Mucosa of rectum (tissue), 2 donors: ENCODE results near the gene SLC8A1.

Experiments
- H3K27ac ChIP-seq, 2 donors: one replicate each; pipeline ENCODE4 v1.7.0; 2013; ENCODE audit warnings: inconsistent platforms in 2 of 2, low read depth in 2 of 2, low read length in 2 of 2
- H3K27me3 ChIP-seq, 2 donors: one replicate each; pipeline ENCODE4 v1.7.0; 2013; ENCODE audit warnings: low read length in 2 of 2; ENCODE audit not compliant: control insufficient read depth in 2 of 2, insufficient read depth in 2 of 2
- H3K36me3 ChIP-seq, 2 donors: one replicate each; pipeline ENCODE4 v1.7.0; 2013; ENCODE audit warnings: low read length in 2 of 2; ENCODE audit not compliant: control insufficient read depth in 2 of 2, insufficient read depth in 2 of 2
- H3K4me1 ChIP-seq, 2 donors: one replicate each; pipeline ENCODE4 v1.7.0; 2013; ENCODE audit warnings: low read length in 2 of 2, mild to moderate bottlenecking in 1 of 2; ENCODE audit not compliant: control insufficient read depth in 2 of 2, insufficient read depth in 2 of 2
- H3K4me3 ChIP-seq, 2 donors: one replicate each; pipeline ENCODE4 v1.7.0; 2013; ENCODE audit warnings: low read length in 2 of 2
- H3K9ac ChIP-seq, 2 donors: one replicate each; pipeline ENCODE4 v1.7.0; 2013; ENCODE audit warnings: low read length in 2 of 2, low read depth in 1 of 2, mild to moderate bottlenecking in 1 of 2
- H3K9me3 ChIP-seq, 2 donors: one replicate each; pipeline ENCODE4 v1.7.0; 2013; ENCODE audit warnings: low read length in 2 of 2; ENCODE audit not compliant: control insufficient read depth in 2 of 2
- donor health status: healthy.
- donor health status: Normal muscosa, but diverticular disease.

SLC8A1 gene

DNA sequence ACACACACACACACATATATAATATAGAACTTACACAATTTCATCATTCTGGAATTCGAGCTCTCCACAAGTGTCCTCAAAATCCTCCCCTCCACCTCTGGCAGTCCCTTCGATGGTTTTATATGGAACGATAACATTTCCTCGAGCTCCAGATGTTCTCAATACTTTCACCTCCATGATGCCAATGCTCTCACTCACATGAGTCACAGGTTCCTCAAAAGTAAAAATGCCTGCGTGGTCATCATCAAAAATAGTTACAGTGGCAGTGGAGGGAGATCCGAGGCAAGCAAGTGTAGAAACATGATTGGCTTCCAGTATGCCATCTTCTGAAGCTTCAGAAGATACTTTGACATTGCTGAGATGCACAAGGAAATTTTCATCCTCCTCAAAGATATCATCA is 23.5 kb downstream of the SLC8A1 start:
- no peak overlapping the region for H3K9ac ChIP-seq
- no peak overlapping the region for H3K4me3 ChIP-seq
- no peaks in the 10 kb centered on the region for H3K27me3 ChIP-seq
- no peaks in the 10 kb centered on the region for H3K36me3 ChIP-seq
- H3K27ac ChIP-seq, result no peak overlapping the region
- no peaks in the 10 kb centered on the region for H3K9me3 ChIP-seq
- H3K4me1 ChIP-seq, result no peaks in the 10 kb centered on the region

DNA sequence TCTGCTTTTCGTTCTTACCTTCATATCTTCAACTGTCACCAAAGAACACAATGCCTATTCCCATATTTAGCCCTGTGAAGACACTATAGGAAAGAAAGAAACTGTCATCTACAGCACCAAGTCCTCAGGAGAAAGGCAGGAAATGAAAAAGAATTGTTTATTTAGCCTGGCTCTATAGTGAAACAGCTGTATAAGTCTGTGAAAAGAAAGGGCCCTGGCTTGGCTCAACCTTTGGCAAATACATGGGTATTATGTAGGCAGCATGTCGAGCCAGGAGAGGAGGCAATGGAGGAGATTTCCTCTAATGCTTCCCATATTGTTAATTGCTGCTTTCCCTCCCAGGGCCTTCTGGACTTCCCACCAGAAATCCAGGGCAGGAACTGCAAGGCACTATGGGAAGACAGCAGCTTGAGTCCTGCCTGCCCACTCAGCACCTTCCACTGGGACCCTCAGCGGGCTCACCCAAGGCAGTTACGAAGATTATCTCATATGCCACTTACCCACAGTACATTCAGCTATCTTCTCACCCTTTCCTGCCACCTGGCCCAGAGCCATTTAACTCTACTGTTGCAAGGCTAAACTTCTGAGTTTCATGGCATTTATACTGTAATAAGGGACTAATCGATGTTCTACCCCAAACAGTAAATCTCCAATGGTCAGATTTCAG is 30.1 kb downstream of the SLC8A1 start:
- Histone ChIP-seq H3K36me3 (no peaks in the 10 kb centered on the region), H3K4me3 (no peak overlapping the region), H3K4me1 (no peaks in the 10 kb centered on the region), H3K9ac (no peak overlapping the region), H3K27me3 (no peaks in the 10 kb centered on the region), H3K9me3 (no peaks in the 10 kb centered on the region), H3K27ac (no peak overlapping the region)

DNA sequence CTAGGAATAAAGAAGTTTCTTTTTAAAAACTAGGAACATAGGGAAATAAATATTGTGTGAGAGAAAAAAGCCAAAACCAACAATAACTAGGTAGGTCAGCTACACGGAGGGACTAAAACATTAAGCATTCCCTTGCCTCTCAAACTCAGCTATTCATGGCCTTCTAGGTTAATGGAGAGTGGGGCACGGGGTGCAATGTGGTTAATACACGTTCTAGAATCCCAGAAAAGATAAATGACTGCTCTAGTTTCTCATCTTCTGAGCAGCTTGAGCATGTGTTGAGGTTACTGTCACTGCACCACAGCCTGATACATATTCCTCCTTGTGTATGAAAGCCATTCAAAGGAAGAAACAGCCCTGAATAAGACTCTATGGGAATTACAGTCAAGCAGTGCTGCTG is 31.4 kb downstream of the SLC8A1 start:
- Histone ChIP-seq H3K36me3 (no peaks in the 10 kb centered on the region), H3K4me1 (no peaks in the 10 kb centered on the region), H3K27me3 (no peaks in the 10 kb centered on the region), H3K9me3 (no peaks in the 10 kb centered on the region), H3K9ac (no peak overlapping the region), H3K4me3 (no peak overlapping the region), H3K27ac (peak overlapping the region in 1 of 2 donors; percentile 10)

DNA sequence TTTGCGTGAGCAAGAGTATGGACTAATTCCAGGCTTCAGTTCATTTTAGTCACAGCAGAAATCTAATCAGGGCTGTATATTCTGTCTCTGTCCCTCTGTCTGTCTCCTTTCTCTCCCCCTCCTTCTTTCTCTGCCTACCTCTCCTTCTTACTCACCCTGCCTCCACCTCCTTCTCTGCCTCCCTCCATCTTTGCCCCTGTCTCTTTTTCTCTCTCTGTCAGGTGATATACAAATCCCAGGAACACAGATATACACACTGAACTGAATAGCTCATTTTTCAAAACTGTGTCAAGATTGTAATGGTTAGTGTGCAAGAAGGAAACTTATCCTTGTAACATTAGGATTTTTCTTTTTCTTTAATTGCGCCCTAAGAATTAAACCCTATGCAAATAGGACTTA is 32.5 kb downstream of the SLC8A1 start:
- H3K9me3 ChIP-seq, result no peaks in the 10 kb centered on the region
- no peaks in the 10 kb centered on the region for H3K4me1 ChIP-seq
- no peaks in the 10 kb centered on the region for H3K36me3 ChIP-seq
- H3K27ac ChIP-seq, result peak overlapping the region in 1 of 2 donors; percentile 35
- H3K27me3 ChIP-seq, result no peaks in the 10 kb centered on the region
- H3K9ac ChIP-seq, result no peak overlapping the region
- no peak overlapping the region for H3K4me3 ChIP-seq

DNA sequence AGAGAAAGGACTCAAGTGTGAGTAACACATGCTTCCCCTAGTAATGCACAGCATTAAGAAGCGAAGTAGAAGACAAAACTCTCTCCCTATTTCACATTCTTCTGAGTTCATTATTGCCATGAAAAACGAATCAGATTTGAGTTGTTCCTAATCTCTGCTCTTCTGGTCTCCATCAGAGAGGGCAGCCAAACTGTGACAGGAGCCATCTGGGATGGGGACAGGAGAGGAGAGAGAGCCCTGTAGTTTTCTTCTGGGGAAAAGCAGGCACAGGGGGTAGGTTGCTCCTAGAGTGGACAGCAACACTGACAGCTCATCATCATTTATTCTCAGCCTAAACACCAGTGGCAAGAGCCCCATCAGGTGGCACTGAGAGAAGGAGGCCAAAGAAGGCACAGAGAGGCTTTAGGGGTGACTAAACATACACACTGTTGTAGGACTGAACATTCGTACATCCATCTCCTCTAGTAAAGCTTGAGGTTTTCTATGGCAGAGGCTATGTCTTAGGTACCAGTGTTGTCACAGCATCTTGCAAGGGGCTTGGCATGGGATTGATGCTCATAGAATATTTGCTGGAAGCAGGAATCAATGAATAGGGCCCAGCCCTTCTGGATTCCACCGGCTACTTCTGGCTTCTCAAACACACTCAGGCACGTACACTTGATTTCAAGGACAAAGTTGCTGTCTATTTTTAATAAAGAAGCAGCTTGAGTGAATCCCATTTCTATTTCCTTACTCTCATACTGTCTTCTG is 33.1 kb downstream of the SLC8A1 start:
- Histone ChIP-seq H3K27ac (peak overlapping the region; percentile 19 to 35), H3K4me3 (no peak overlapping the region), H3K36me3 (no peaks in the 10 kb centered on the region), H3K9ac (no peak overlapping the region), H3K27me3 (no peaks in the 10 kb centered on the region), H3K4me1 (no peaks in the 10 kb centered on the region), H3K9me3 (no peaks in the 10 kb centered on the region)

DNA sequence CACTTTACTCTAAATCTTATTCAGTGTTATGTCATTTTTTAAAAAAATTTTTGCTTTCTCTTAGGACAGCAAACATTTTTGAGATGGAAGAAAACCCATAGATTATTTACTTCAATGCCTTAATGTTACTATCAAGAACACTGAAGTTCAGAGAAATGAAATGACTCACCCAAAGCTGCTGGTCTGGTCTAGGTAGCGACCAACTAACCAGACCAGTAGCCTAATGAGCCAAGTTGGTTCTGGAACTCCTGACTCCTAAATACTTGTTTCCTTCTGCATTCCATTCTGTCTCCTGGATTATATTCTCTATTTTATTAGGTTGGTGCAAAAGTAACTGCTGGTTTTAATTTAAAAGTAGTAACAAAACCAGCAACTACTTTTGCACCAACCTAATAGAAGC is 35.4 kb downstream of the SLC8A1 start:
- H3K27me3 ChIP-seq, result no peaks in the 10 kb centered on the region
- no peak overlapping the region for H3K4me3 ChIP-seq
- no peaks in the 10 kb centered on the region for H3K9me3 ChIP-seq
- no peak overlapping the region for H3K27ac ChIP-seq
- no peaks in the 10 kb centered on the region for H3K4me1 ChIP-seq
- H3K9ac ChIP-seq, result no peak overlapping the region
- no peaks in the 10 kb centered on the region for H3K36me3 ChIP-seq

DNA sequence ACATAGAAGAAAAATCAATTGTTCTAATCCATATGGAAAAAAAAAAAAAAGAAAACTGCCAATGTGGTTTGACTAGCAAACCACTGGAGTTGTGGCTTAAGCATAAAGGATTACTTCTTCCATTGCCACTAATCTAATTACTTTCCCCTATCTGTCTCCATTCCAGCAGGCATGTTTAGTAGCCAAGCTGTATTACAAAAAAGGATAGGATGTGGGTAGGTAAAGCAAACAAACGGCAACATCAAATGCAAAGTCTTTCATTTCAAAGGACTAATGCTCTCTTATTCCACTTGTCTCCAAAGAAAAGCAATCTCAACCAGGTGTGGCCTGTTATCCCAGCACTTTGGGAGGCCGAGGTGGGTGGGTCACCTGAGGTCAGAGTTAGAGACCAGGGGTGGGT is 36.5 kb downstream of the SLC8A1 start:
- no peak overlapping the region for H3K4me3 ChIP-seq
- no peak overlapping the region for H3K27ac ChIP-seq
- H3K9ac ChIP-seq, result no peak overlapping the region
- no peaks in the 10 kb centered on the region for H3K4me1 ChIP-seq
- no peaks in the 10 kb centered on the region for H3K27me3 ChIP-seq
- H3K9me3 ChIP-seq, result no peaks in the 10 kb centered on the region
- no peaks in the 10 kb centered on the region for H3K36me3 ChIP-seq

DNA sequence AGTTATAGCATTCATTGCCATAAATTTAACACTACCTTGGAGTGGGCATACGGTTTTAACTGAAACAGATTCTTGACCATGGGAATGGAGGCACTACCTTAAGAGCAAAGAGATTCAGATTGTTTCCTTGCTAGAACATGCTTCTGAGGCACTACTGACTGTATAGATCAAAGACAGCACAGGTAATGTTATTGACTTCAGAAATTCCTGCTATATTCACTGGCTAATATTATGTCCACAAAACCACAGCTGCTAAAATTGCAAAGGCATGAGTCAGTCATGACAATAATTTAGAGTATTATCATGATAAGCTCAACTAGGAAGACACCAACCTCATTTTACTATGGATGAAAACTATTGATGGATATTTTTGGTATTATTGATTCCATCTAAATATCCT is 39.4 kb downstream of the SLC8A1 start:
- Histone ChIP-seq H3K4me3 (no peak overlapping the region), H3K4me1 (no peaks in the 10 kb centered on the region), H3K9me3 (no peaks in the 10 kb centered on the region)

DNA sequence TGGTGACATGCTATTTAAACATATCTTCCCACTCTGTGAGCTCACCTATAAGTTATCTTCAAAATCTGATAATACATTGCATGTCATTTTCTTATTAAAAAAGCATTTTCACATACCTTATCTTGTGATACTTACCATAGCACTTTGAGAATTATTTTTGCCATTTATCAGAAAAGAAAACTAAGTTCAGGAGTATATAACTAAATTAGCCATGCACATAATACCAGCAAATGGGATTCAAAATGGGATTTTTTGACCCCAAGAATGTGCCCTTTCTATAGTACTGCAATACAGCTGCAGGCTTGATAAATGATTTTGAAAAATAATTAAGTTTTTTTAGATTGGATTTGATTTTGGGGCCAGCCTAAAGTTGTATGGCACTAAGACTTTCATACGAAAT is 41.2 kb downstream of the SLC8A1 start:
- H3K27me3 ChIP-seq, result no peaks in the 10 kb centered on the region
- H3K27ac ChIP-seq, result no peak overlapping the region
- H3K4me3 ChIP-seq, result no peak overlapping the region
- H3K9ac ChIP-seq, result no peak overlapping the region
- no peaks in the 10 kb centered on the region for H3K4me1 ChIP-seq
- H3K9me3 ChIP-seq, result no peaks in the 10 kb centered on the region
- H3K36me3 ChIP-seq, result no peaks in the 10 kb centered on the region

More for the DNA sequence above, 39.4 kb downstream of the SLC8A1 start:
- Histone ChIP-seq H3K36me3 (no peaks in the 10 kb centered on the region), H3K27ac (no peak overlapping the region), H3K9ac (no peak overlapping the region), H3K27me3 (no peaks in the 10 kb centered on the region)

DNA sequence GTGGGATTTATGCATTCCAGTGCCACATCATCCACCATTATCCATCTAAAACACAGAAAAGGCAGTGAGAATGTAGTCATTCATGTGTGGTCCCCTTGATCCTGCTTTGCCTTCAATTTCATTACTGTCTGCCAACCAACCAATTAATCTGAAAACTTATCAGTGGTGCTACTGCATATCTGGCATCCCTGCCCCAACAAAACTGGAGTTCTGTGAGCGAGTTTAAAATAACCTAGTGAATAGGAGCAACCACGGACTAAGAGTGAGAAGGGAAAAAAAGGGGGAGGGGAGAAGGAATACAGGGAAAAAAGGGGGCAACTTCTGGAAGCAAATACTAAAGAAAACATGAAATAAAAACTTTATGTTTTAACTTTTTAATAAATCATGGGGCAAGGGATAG is 42.2 kb downstream of the SLC8A1 start:
- Histone ChIP-seq H3K4me1 (no peaks in the 10 kb centered on the region), H3K36me3 (no peaks in the 10 kb centered on the region), H3K27me3 (no peaks in the 10 kb centered on the region), H3K4me3 (no peak overlapping the region), H3K27ac (no peak overlapping the region), H3K9me3 (no peaks in the 10 kb centered on the region), H3K9ac (no peak overlapping the region)
